ENCODE results near the gene DENND5A.
"Not testable (repeated sequence)": the region's sequence is repeated elsewhere in the genome, so short reads cannot be mapped to it uniquely, and the experiment has no call there.

Gene DENND5A

GRCh38 chr11:9264316-9265210 is 587 bp downstream of the DENND5A start:
- DNase-seq (ENCODE audit: low spot score): peak; percentile 70

GRCh38 chr11:9263840-9264315 is 1.3 kb downstream of the DENND5A start:
- peak; percentile 42 for DNase-seq (ENCODE audit: low spot score)

GRCh38 chr11:9260838-9261146 is 4.4 kb downstream of the DENND5A start:
- not testable (repeated sequence) for DNase-seq (ENCODE audit: low spot score)

- DNase-seq (ENCODE audit: low spot score): no peak
Observed at GRCh38 chr11:9259981-9260837, 4.9 kb downstream of the DENND5A start.

- DNase-seq (ENCODE audit: low spot score): not testable (repeated sequence)
Observed at GRCh38 chr11:9258279-9258678, 6.9 kb downstream of the DENND5A start.

GRCh38 chr11:9254416-9254815 is 10.7 kb downstream of the DENND5A start:
- DNase-seq (ENCODE audit: low spot score): no peak

GRCh38 chr11:9253086-9253485 is 12.1 kb downstream of the DENND5A start:
- no peak for DNase-seq (ENCODE audit: low spot score)

- DNase-seq (ENCODE audit: low spot score): no peak
Observed at GRCh38 chr11:9251311-9251710, 13.8 kb downstream of the DENND5A start.

- no peak for DNase-seq (ENCODE audit: low spot score)
Observed at GRCh38 chr11:9250139-9250582, 15.0 kb downstream of the DENND5A start.

GRCh38 chr11:9249252-9249651 is 15.9 kb downstream of the DENND5A start:
- DNase-seq (ENCODE audit: low spot score): no peak

- no peak for DNase-seq (ENCODE audit: low spot score)
Observed at GRCh38 chr11:9247863-9248262, 17.3 kb downstream of the DENND5A start.

GRCh38 chr11:9236242-9236641 is 28.9 kb downstream of the DENND5A start:
- not testable (repeated sequence) for DNase-seq (ENCODE audit: low spot score)

GRCh38 chr11:9232482-9232881 is 32.7 kb downstream of the DENND5A start:
- no peak for DNase-seq (ENCODE audit: low spot score)

- peak; percentile 45 for DNase-seq (ENCODE audit: low spot score)
Observed at GRCh38 chr11:9231848-9232177, 33.3 kb downstream of the DENND5A start.

- DNase-seq (ENCODE audit: low spot score): no peak
Observed at GRCh38 chr11:9230296-9230695, 34.9 kb downstream of the DENND5A start.

- no peak for DNase-seq (ENCODE audit: low spot score)
Observed at GRCh38 chr11:9228091-9228490, 37.1 kb downstream of the DENND5A start.

GRCh38 chr11:9225748-9226298 is 39.3 kb downstream of the DENND5A start:
- DNase-seq (ENCODE audit: low spot score): no peak

- DNase-seq (ENCODE audit: low spot score): no peak
Observed at GRCh38 chr11:9222654-9223053, 42.5 kb downstream of the DENND5A start.

GRCh38 chr11:9220853-9221252 is 44.3 kb downstream of the DENND5A start:
- not testable (repeated sequence) for DNase-seq (ENCODE audit: low spot score)

GRCh38 chr11:9219572-9219971 is 45.6 kb downstream of the DENND5A start:
- DNase-seq (ENCODE audit: low spot score): peak; percentile 78

GRCh38 chr11:9219115-9219514 is 46.0 kb downstream of the DENND5A start:
- DNase-seq (ENCODE audit: low spot score): peak; percentile 68

GRCh38 chr11:9214765-9215164 is 50.4 kb downstream of the DENND5A start:
- no peak for DNase-seq (ENCODE audit: low spot score)

GRCh38 chr11:9211322-9211721 is 53.8 kb downstream of the DENND5A start:
- DNase-seq (ENCODE audit: low spot score): no peak

All from GM03348 (cell line).